H1 (cell line): Measurements from ENCODE around the gene SLC27A5. TPM values are rescaled to one million over a fixed set of nuclear protein-coding genes. Genes with fewer than 3 reads are reported as not detected.

Source experiments
- ASH2L ChIP-seq: fragments of 200-600, 300-600 bp; sonication (generic); IDR thresholded peaks from one replicate; pipeline ENCODE4 v1.7.1; 2017; ENCODE audit warnings: low read length
- CHD2 ChIP-seq: IDR thresholded peaks from 2 replicates; pipeline ENCODE4 v1.6.1; 2012; ENCODE audit warnings: low read length, improper control_type of control experiment
- CREB1 ChIP-seq: IDR thresholded peaks from 2 replicates; pipeline ENCODE4 v1.6.1; 2012; ENCODE audit warnings: inconsistent platforms
- GABPA ChIP-seq: IDR thresholded peaks from 2 replicates; pipeline ENCODE4 v1.6.1; 2011; ENCODE audit warnings: mild to moderate bottlenecking, low read length, moderate library complexity, borderline replicate concordance; ENCODE audit not compliant: insufficient read depth
- HDAC2 ChIP-seq, 2 experiments: fragments of 300-600 bp in 1 of 2; sonication (generic) in 1 of 2; IDR thresholded peaks; 2 replicates each; pipeline ENCODE4 v1.6.1; 2011 to 2012; ENCODE audit warnings: low read depth in 2 of 2, low read length in 2 of 2, mild to moderate bottlenecking in 2 of 2, moderate library complexity in 2 of 2, borderline replicate concordance in 1 of 2, inconsistent platforms in 1 of 2
- JUND ChIP-seq: IDR thresholded peaks from 2 replicates; pipeline ENCODE4 v1.6.1; 2011; ENCODE audit warnings: mild to moderate bottlenecking, improper control_type of control experiment, low read length
- KDM1A ChIP-seq: fragments of 200-600, 300-600 bp; sonication (generic); IDR thresholded peaks from 2 replicates; pipeline ENCODE4 v1.7.1; 2016; ENCODE audit warnings: mild to moderate bottlenecking, low read length, borderline replicate concordance
- KDM4A ChIP-seq: IDR thresholded peaks from one replicate; pipeline ENCODE4 v1.7.1; 2012; ENCODE audit warnings: low read depth, mild to moderate bottlenecking, moderate library complexity, low read length, inconsistent platforms; ENCODE audit not compliant: severe bottlenecking
- NRF1 ChIP-seq: IDR thresholded peaks from 2 replicates; pipeline ENCODE4 v1.6.1; 2011; ENCODE audit warnings: mild to moderate bottlenecking, low read depth, low read length, improper control_type of control experiment
- POLR2AphosphoS5 ChIP-seq: IDR thresholded peaks from 2 replicates; pipeline ENCODE4 v1.6.1; 2011; ENCODE audit warnings: low read depth, low read length
- RAD21 ChIP-seq, 2 experiments: IDR thresholded peaks in 1 of 2; conservative IDR thresholded peaks in 1 of 2; 2 replicates each; pipeline ENCODE4 v1.6.1; 2011; ENCODE audit warnings: low read depth in 2 of 2, low read length in 2 of 2, improper control_type of control experiment in 1 of 2, inconsistent platforms in 1 of 2, mild to moderate bottlenecking in 1 of 2, moderate library complexity in 1 of 2
- SAP30 ChIP-seq: fragments of 300-600 bp; sonication (generic); IDR thresholded peaks from 2 replicates; pipeline ENCODE4 v1.7.1; 2012; ENCODE audit warnings: low read length, moderate library complexity, mild to moderate bottlenecking, inconsistent platforms; ENCODE audit not compliant: insufficient read depth, insufficient replicate concordance
- SIN3A ChIP-seq, 2 experiments: IDR thresholded peaks in 1 of 2; conservative IDR thresholded peaks in 1 of 2; 2 replicates each; pipeline ENCODE4 v1.6.1; 2011 to 2012; ENCODE audit warnings: low read length in 2 of 2, improper control_type of control experiment in 1 of 2, low read depth in 1 of 2, mild to moderate bottlenecking in 1 of 2
- SIX5 ChIP-seq: IDR thresholded peaks from 2 replicates; pipeline ENCODE4 v1.6.1; 2011; ENCODE audit warnings: mild to moderate bottlenecking, low read depth, low read length
- SP2 ChIP-seq: IDR thresholded peaks from 2 replicates; pipeline ENCODE4 v1.6.1; 2012; ENCODE audit warnings: mild to moderate bottlenecking, low read length, inconsistent platforms
- SP4 ChIP-seq: IDR thresholded peaks from 2 replicates; pipeline ENCODE4 v1.6.1; 2012; ENCODE audit warnings: low read length, inconsistent platforms
- TEAD4 ChIP-seq: IDR thresholded peaks from 2 replicates; pipeline ENCODE4 v1.6.1; 2012; ENCODE audit warnings: low read depth, low read length, inconsistent platforms, mixed read lengths
- YY1 ChIP-seq: IDR thresholded peaks from 2 replicates; pipeline ENCODE4 v1.6.1; 2011; ENCODE audit warnings: low read depth, mild to moderate bottlenecking, low read length
- polyA plus RNA-seq, 7 experiments: library from polyadenylated mRNA; depleted of rRNA in 3 of 7; stranded (reverse) in 5 of 7; unstranded in 2 of 7; fragments of >200 nt in 5 of 7; fragments of 200-250 nt in 2 of 7; gene quantifications; 1 replicate in 5 of 7; 2 replicates in 1 of 7; 4 replicates in 1 of 7; pipeline versions ENCODE4 v1.2.1 to v1.2.3, GENCODE V29; 2011 to 2013; ENCODE audit warnings: missing spikeins in 2 of 7, mixed read lengths in 2 of 7
- total RNA-seq: library from RNA; stranded (reverse); fragmentation: NEBNext Ultra II Directional; extraction: Animal tissue kit (Norgen Biotek cat#: 25700); gene quantifications from 2 replicates; pipeline ENCODE4 v1.2.1, GENCODE V29; 2021
- TF ChIP-seq, protein P1 (sequence below), 3 experiments: IDR thresholded peaks; 1 replicate in 2 of 3; 2 replicates in 1 of 3; pipeline versions ENCODE4 v1.5.1 to v1.6.1; 2011; ENCODE audit warnings: low read length in 3 of 3, mild to moderate bottlenecking in 3 of 3, inconsistent platforms in 2 of 3, low read depth in 1 of 3, moderate library complexity in 1 of 3; ENCODE audit not compliant: insufficient read depth in 1 of 3; ENCODE audit errors: control extremely low read depth in 1 of 3
- TF ChIP-seq, protein P2 (sequence below): IDR thresholded peaks from 2 replicates; pipeline ENCODE4 v1.6.1; 2012; ENCODE audit warnings: inconsistent platforms

Gene SLC27A5
- total and polyA plus RNA-seq, 2 of the 8 experiments (the other 6 are each of a cell fraction or from before 2014, with no cell fraction given): 25.1 to 80.5 TPM

DNA sequence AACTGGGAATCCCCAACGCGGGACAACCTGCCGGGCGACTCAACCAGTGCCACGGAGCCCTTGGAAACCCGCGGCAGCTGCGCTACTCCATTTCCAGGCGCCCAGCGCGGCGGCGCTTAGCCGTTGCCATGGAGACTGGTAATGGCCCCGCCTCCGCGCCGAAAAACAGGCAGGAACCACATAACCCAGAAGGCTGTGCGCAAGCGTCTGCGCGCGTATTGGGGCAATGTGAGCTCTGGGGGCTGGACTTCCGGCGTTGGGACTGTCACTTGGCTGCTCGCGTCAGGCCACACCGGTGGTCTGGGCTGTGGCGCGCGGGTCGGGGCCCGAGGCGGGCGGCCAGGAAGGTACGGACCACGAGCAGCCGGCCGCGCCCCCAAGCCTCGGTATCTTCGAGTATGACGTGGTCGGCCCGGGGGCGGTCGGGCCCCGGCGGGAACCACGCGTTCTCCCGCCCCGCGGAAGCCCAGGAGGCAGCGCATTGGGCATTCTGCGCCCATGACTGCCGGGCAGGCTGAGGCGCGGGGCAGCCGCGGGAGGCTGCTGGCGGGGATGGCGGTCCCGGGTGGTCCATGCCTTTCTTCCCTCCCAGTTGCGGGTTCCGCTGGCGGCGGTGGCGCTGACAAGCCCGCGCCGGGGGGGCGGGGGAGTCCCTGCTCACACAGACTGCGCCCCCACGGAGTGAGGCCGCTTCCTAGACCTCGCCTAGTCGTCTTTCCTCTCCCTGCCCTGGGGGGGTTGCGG is 60.3 kb downstream of the SLC27A5 start, which contains the start of gene ZNF324B (continued):
- TF ChIP-seq KDM1A: no peak
- TF ChIP-seq, protein P1, sequence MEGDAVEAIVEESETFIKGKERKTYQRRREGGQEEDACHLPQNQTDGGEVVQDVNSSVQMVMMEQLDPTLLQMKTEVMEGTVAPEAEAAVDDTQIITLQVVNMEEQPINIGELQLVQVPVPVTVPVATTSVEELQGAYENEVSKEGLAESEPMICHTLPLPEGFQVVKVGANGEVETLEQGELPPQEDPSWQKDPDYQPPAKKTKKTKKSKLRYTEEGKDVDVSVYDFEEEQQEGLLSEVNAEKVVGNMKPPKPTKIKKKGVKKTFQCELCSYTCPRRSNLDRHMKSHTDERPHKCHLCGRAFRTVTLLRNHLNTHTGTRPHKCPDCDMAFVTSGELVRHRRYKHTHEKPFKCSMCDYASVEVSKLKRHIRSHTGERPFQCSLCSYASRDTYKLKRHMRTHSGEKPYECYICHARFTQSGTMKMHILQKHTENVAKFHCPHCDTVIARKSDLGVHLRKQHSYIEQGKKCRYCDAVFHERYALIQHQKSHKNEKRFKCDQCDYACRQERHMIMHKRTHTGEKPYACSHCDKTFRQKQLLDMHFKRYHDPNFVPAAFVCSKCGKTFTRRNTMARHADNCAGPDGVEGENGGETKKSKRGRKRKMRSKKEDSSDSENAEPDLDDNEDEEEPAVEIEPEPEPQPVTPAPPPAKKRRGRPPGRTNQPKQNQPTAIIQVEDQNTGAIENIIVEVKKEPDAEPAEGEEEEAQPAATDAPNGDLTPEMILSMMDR (IDR thresholded peaks at IDR 0.05; ENCODE audit: control extremely low read depth in 1 of 3, insufficient read depth in 1 of 3, low read depth in 1 of 3, low read length in 3 of 3): peak in 1 of 3 experiments; percentile 16; a peak in 1 of 4 replicates
- no peak for TF ChIP-seq JUND
- peak; percentile 75 for TF ChIP-seq YY1
- TF ChIP-seq, protein P2, sequence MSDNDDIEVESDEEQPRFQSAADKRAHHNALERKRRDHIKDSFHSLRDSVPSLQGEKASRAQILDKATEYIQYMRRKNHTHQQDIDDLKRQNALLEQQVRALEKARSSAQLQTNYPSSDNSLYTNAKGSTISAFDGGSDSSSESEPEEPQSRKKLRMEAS: peak; percentile 41; the same call in 1 of the 2 replicates
- TF ChIP-seq SIX5: peak; percentile 75
- TF ChIP-seq SAP30: peak; percentile 31
- TF ChIP-seq CHD2: peak; percentile 63; the same call in 1 of the 2 replicates
- TF ChIP-seq SP4: 0 out of 2 replicates have a peak, but pooled peaks have one; percentile 24
- TF ChIP-seq GABPA: peak; percentile 94
- no peak for TF ChIP-seq POLR2AphosphoS5
- TF ChIP-seq SP2: peak; percentile 36; the same call in 1 of the 2 replicates
- peak; percentile 86 to 96; a peak in 3 of 4 replicates for TF ChIP-seq SIN3A (conservative IDR thresholded peaks at IDR 0.05 in 1 of 2, IDR thresholded peaks at IDR 0.05 in 1 of 2; ENCODE audit: low read depth in 1 of 2, low read length in 2 of 2)
- TF ChIP-seq HDAC2 (IDR thresholded peaks at IDR 0.05; ENCODE audit: borderline replicate concordance in 1 of 2, low read depth in 2 of 2, low read length in 2 of 2): peak in 1 of 2 experiments; percentile 20; a peak in 1 of 4 replicates
- TF ChIP-seq RAD21 (IDR thresholded peaks at IDR 0.05 in 1 of 2, conservative IDR thresholded peaks at IDR 0.05 in 1 of 2; ENCODE audit: low read depth in 2 of 2, low read length in 2 of 2): 0 out of 4 replicates have a peak, but pooled peaks of 1 of the 2 experiments have one; percentile 0
- peak; percentile 41; the same call in 1 of the 2 replicates for TF ChIP-seq TEAD4
- TF ChIP-seq ASH2L: peak; percentile 39
- TF ChIP-seq CREB1: peak; percentile 82
- TF ChIP-seq NRF1: peak; percentile 43
- TF ChIP-seq KDM4A: peak; percentile 85
- TF ChIP-seq, all 59 proteins: peak for 21
